ENCODE measurements around the gene SLC25A20.

- TF ChIP-seq POLR2A (IDR thresholded peaks at IDR 0.05) (no peak), CTCF (IDR thresholded peaks at IDR 0.05) (no peak)
Observed at GRCh38 chr3:48915296-48915695, 16.6 kb upstream of the SLC25A20 start.

All from Peyer's patch (tissue), 4 donors.